GM10266 (cell line): ENCODE data around the gene UNK.
"Not testable (repeated sequence)": the region's sequence is repeated elsewhere in the genome, so short reads cannot be mapped to it uniquely, and the experiment has no call there.

Source experiments
- DNase-seq: peaks from one replicate; pipeline ENCODE4 v3.0.0; 2012; ENCODE audit errors: extremely low spot score
- CTCF ChIP-seq: IDR thresholded peaks from 2 replicates; pipeline ENCODE4 v1.5.1; 2012; ENCODE audit warnings: mild to moderate bottlenecking, low read depth; ENCODE audit not compliant: control insufficient read depth, insufficient read depth; ENCODE audit errors: missing control alignments

The UNK gene

GRCh38 chr17:75854101-75854748, 69.6 kb downstream of the UNK start:
- DNase-seq: no peak
- TF ChIP-seq CTCF: no peak

GRCh38 chr17:75854881-75855309, 70.3 kb downstream of the UNK start:
- DNase-seq: no peak
- no peak for TF ChIP-seq CTCF

GRCh38 chr17:75855310-75856061, 70.9 kb downstream of the UNK start, which contains the start of gene WBP2:
WBP2 (minus strand) TSS chr17:75855335; CDS start chr17:75855297, 38 bp downstream.
- DNase-seq: peak; percentile 98
- TF ChIP-seq CTCF: peak; percentile 66

GRCh38 chr17:75856062-75856756, 71.6 kb downstream of the UNK start:
- DNase-seq: no peak
- no peak for TF ChIP-seq CTCF

- not testable (repeated sequence) for DNase-seq
Observed at GRCh38 chr17:75859358-75859757, 74.8 kb downstream of the UNK start.

GRCh38 chr17:75861927-75862317, 77.3 kb downstream of the UNK start:
- TF ChIP-seq CTCF: no peak
- DNase-seq: no peak

GRCh38 chr17:75864448-75864871, 79.9 kb downstream of the UNK start:
- DNase-seq: peak; percentile 73
- no peak for TF ChIP-seq CTCF

GRCh38 chr17:75864887-75865286, 80.3 kb downstream of the UNK start:
- DNase-seq: not testable (repeated sequence)

- not testable (repeated sequence) for DNase-seq
Observed at GRCh38 chr17:75865404-75866188, 81.0 kb downstream of the UNK start.

GRCh38 chr17:75868730-75869281, 84.2 kb downstream of the UNK start:
- DNase-seq: not testable (repeated sequence)
